ENCODE results near the gene C19orf25. TPM values are rescaled to one million over a fixed set of nuclear protein-coding genes. Genes with fewer than 3 reads are reported as not detected.

The C19orf25 gene
- total RNA-seq, 6 experiments from 2014 or later = 12.2 to 32.7 (median 15.3) TPM

DNA sequence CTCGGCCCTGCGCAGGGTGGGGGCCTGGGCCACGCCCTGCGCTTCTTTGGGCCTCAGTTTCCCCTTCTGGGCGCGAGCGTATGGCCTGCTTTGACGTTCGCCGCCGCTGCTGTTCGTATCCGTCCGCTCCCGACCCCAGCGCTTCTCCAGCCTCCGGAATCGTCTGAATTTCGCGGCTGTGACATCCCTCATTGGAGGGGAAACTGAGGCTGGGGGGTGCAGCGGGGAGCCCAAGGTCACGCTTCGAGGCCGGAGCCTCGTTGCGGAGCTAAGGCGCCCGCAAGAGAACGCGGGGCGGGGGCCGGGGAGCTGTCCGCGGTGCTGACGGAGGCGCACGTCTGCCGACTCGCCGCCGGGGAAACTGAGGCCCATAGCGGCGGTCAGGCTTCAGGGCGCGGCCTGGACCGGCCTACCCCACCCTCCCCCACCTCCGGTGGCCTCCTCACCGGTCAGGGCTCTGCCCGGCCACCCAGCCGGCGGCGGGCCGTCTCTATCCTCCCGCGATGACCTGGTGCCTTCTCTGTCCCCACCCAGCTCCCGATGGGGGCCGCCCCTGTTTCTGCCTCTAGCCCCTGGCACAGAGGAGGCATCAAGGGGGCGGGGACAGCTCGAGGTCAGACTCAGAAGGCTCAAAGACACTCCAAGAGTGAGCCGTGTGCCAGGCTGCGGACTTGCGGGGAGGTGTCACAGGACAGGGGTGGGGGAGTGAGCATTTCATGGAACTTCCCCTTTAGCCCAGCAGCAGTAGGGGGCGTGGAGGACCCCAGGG is 32.1 kb downstream of the C19orf25 start:
- DNase-seq (peak in 1 of 3 donors; percentile 49), ATAC-seq (no peak)
- Histone ChIP-seq H3K36me3 (peaks cover 0 to 5% (median 1%) of the 10 kb centered on the region in 4 donors), H3K9me3 (no peaks in the 10 kb centered on the region), H3K4me1 (peaks cover 0 to 18% (median 0%) of the 10 kb centered on the region in 4 donors), H3K27ac (no peak overlapping the region), H3K27me3 (peaks cover 13 to 25% of the 10 kb centered on the region in 2 donors), H3K4me3 (no peak overlapping the region)
- 4% methylated on average over 8 of the region's 63 CpGs for WGBS (ENCODE audit: insufficient coverage, low coverage, low lambda C conversion rate, missing lambda C conversion rate)
- TF ChIP-seq, protein P1, sequence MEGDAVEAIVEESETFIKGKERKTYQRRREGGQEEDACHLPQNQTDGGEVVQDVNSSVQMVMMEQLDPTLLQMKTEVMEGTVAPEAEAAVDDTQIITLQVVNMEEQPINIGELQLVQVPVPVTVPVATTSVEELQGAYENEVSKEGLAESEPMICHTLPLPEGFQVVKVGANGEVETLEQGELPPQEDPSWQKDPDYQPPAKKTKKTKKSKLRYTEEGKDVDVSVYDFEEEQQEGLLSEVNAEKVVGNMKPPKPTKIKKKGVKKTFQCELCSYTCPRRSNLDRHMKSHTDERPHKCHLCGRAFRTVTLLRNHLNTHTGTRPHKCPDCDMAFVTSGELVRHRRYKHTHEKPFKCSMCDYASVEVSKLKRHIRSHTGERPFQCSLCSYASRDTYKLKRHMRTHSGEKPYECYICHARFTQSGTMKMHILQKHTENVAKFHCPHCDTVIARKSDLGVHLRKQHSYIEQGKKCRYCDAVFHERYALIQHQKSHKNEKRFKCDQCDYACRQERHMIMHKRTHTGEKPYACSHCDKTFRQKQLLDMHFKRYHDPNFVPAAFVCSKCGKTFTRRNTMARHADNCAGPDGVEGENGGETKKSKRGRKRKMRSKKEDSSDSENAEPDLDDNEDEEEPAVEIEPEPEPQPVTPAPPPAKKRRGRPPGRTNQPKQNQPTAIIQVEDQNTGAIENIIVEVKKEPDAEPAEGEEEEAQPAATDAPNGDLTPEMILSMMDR (IDR thresholded peaks at IDR 0.05) = no peak
- TF ChIP-seq POLR2A (IDR thresholded peaks at IDR 0.05) = no peak
- intact Hi-C loops (cut with DNase I) = loop anchor here in 1 of 2 donors (10.0 kb wide), 1 partner anchor 68 kb away; the partner anchor contains the start of gene ADAMTSL5

- ATAC-seq = no peak
- TF ChIP-seq, protein P1 (IDR thresholded peaks at IDR 0.05) = no peak
- TF ChIP-seq POLR2A (IDR thresholded peaks at IDR 0.05) = no peak
- Histone ChIP-seq H3K9me3 (no peaks in the 10 kb centered on the region), H3K4me1 (peaks cover 0 to 18% (median 0%) of the 10 kb centered on the region in 4 donors), H3K27ac (no peak overlapping the region), H3K27me3 (peaks cover 13 to 21% of the 10 kb centered on the region in 2 donors), H3K4me3 (no peak overlapping the region), H3K36me3 (peaks cover 0 to 13% (median 5%) of the 10 kb centered on the region in 4 donors)
- intact Hi-C loops (cut with DNase I) = loop anchor here in 1 of 2 donors (10.0 kb wide), 1 partner anchor 69 kb away; the partner anchor contains the start of gene ADAMTSL5
- 0% methylated on average over 8 of the region's 99 CpGs for WGBS (ENCODE audit: insufficient coverage, low coverage, low lambda C conversion rate, missing lambda C conversion rate)
- peak in 1 of 3 donors; percentile 58 for DNase-seq
Observed at GRCh38 chr19:1445932-1446712, 32.9 kb downstream of the C19orf25 start.

DNA sequence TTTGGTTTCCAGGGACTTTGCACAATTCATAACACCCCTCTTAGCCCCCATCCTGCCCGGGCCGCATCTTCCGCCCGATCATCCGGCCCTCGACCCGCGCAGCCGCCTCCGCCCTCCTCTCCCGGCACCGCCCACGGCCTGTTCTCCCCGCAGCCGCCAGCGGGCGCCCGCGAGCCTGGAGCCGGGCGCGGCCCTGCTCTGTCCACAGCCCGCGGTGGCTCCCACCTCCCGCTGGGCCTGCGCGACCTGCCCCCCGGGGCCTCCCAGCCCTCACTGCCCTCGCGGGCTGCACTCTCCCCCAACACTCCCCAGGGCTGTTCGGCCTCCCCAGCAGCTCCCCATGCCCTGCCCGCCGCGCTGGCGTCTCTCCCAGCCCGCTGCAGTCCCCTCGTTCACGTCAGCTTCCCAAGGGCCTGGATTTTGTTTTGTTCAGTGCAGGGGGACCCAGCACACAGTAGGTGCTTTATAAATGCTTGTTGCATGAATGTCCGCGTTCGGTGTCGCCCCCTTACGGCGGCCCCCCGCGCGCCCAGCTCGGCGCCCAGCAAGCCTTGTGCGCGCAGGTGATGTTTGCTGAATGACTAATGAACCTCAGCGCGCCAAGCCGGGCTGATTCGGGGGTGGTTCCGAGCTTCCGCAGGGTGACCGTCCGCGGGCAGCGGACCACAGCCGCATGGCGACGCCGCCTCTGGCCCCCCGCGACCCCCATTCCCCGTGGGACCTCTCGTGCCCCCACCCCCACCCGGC is 33.7 kb downstream of the C19orf25 start:
- intact Hi-C loops (cut with DNase I) = loop anchor here in 1 of 2 donors (10.0 kb wide), 1 partner anchor 69 kb away; the partner anchor contains the start of gene ADAMTSL5
- TF ChIP-seq POLR2A (IDR thresholded peaks at IDR 0.05) = no peak
- TF ChIP-seq, protein P1 (IDR thresholded peaks at IDR 0.05) = peak; percentile 89 to 97 (median 95)
- Histone ChIP-seq H3K9me3 (no peaks in the 10 kb centered on the region), H3K27ac (no peak overlapping the region), H3K36me3 (peaks cover 0 to 21% (median 11%) of the 10 kb centered on the region in 4 donors), H3K27me3 (peaks cover 12 to 20% of the 10 kb centered on the region in 2 donors), H3K4me3 (peak overlapping the region in 1 of 3 donors; percentile 37), H3K4me1 (peaks cover 0 to 18% (median 0%) of the 10 kb centered on the region in 4 donors)
- ATAC-seq (peak; percentile 88 to 98 (median 91)), DNase-seq (peak; percentile 70 to 78 (median 77))
- 0% methylated on average over 11 of the region's 70 CpGs for WGBS (ENCODE audit: insufficient coverage, low coverage, low lambda C conversion rate, missing lambda C conversion rate)

All from right lobe of liver (tissue), 6 donors.